NAMALWA (cell line): ENCODE measurements around the gene TMEM252.
A peak's percentile ranks its signal among the peaks of the same experiment; 100 is the strongest.

Source experiments
- DNase-seq: peaks from one replicate; pipeline ENCODE4 v3.0.0-alpha.2; 2015; ENCODE audit warnings: low spot score

The TMEM252 gene

DNA sequence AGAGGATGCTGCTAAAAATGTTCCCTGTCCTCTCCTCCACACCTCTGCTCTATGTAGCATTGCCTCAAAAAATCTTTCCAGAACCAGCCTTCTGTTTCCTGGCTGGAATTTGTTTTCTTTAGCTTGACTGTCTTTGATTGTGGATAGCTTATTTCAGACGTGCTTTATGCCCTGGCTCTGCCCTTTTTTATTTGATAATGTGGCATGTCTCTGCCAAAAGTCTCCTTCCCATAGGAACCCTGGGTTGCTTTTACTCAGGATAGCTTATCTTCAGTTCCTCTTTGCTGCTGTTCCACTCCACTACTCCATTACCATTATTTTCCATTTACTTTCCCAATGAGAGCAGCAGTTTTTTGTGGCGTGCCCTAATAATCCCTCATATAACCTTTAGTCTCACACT is 885 bp upstream of the TMEM252 start:
- DNase-seq, result no peak

DNA sequence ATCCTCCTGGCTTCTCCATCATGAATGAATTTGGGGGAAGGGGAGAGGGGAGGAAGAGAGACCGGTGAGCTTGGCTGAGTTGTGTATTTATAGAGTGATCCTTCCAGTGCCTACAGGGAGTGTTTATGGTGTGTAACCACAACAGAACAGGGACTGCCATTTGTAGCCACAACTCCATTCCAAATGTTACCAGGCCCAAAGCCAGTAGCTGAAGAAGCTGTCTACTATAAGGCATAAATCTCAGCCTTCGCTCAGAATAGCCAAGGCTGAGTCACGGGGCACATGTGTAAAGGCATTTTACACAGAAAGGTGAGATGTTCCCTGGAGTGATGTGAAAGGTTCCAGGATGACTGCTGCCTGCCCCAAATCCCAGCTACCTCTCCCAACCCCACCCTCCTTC is 2.5 kb downstream of the TMEM252 start:
- no peak for DNase-seq

DNA sequence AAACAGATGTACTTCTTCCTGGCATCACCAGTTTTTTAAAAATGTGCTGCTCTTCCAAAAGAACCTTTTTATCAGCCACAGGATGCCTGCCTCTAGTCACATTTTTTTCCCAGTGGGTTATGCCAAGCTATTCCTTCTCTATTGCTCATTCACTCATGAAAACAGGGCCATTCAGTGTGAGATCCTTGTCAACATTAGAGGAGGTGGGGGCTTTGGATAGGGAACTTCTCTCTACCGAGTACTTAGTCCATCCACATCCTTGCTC is 3.1 kb downstream of the TMEM252 start:
- DNase-seq, result no peak

GRCh38 chr9:68536876-68537615 is 3.6 kb downstream of the TMEM252 start:
- DNase-seq, result no peak

DNA sequence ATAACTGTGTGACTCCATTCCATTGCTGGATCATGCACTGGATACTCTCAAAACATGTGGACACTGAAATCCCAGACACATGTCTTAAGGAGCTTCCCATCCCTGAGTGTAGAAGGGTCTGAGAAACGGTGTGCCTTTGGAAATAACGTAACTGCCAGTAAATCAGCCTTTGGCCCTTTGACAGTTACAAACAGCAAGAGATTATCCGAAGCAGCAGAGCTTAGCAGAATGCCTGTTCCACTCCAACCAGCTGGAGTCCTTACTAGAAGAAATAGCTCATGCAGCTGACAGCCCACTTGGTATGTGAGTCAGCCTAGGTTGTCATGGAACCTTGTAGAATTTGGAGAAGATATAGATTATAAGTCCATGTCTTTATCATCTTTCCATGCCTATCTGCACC is 7.0 kb downstream of the TMEM252 start:
- no peak for DNase-seq

- DNase-seq, result no peak
These were observed 8.6 kb downstream of the TMEM252 start for GRCh38 chr9:68532131-68532530.

DNA sequence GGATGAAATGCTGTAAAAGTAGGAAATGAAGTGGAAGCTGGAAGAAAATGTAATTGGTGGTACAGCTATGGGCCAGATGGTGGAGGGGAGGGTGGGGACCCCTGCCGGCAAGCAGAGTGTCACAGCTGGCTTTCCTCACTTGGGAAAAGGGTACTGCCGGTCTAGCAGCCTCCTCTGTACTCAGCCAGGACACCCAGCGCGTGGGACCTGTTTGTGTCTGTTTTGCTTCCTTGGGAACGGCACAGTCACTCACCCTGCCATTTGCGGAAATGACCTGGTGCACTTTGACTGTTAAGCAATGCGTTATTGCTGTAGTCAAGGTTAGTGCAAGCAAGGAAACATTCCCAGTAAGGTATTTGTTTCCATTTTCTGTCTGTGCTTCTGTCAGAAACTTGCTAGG is 10.1 kb downstream of the TMEM252 start:
- no peak for DNase-seq

GRCh38 chr9:68523367-68523936 is 17.2 kb downstream of the TMEM252 start:
- no peak for DNase-seq

- DNase-seq, result no peak
These were observed 17.7 kb downstream of the TMEM252 start for GRCh38 chr9:68522954-68523353.

- DNase-seq, result no peak
These were observed 18.6 kb downstream of the TMEM252 start for GRCh38 chr9:68522131-68522530.

DNA sequence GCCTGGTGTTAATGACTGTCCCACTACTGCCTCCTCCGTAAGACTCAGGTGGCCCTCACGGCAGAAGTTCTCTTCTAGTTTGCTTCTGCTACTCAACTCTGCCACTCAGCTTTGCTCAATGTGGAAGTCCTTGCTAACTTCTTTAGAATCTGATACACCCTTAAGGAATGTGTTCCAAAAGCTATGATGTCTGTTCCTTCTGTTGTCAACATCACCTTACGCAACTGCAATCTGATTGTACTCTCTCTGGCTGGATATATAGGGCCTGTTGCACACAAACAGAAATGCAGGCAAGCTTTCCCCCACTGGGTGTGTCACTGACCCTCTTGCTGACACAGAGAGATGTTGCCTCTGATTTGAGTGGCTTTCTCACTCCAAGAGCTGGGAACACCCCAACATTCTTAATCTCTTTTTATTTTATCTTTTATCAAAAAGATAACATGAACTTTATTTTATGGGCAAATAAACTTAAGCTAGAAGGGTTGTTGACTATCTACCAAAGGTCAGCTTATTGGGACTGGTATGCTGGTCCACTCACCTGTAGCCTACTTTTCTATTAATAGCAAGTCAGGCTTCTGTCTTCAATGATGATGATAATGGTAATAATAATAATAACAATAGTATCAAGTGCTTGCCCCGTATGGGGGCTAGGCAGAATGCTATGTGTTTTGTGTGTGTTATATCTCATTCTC is 25.2 kb downstream of the TMEM252 start:
- DNase-seq, result no peak

- DNase-seq, result no peak
These were observed 26.7 kb downstream of the TMEM252 start for GRCh38 chr9:68513981-68514380.

- no peak for DNase-seq
These were observed 27.3 kb downstream of the TMEM252 start for GRCh38 chr9:68513385-68513784.

DNA sequence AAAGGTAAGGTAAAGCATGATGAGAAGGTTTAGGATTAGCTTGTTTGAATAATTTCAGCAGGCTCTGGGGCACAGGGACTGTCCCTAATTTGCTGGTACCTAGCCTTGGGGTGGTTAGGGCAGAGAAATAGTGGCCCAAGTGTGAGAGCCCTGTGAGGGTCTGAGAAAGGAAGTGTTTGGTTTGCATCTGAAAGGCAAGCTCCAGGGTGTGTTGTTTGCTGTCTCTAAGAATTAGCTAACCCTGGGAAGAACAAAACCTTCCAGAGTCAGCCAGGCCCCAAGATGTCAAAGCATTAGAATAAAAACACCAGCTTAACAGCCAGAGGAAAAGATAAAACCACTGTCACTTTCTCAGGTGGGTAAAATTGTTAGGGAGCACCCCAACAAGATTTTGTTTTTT is 31.0 kb downstream of the TMEM252 start:
- no peak for DNase-seq

GRCh38 chr9:68508547-68508946 is 32.1 kb downstream of the TMEM252 start:
- no peak for DNase-seq

DNA sequence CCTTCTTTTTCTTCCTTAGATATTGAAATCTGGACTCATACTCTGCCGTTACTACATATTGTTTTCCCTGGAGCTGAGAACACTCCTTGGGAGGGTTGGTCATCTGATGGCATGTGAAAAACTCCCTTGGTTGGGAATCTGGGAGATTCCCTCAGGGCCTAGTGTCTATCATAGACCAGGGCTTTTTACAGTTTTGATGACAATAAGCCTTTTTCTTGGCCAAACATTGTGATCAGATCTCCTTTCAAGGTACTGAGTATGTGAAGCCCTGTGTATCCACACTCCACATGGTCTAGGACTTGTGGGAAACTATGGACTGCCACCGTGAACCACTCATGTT is 32.9 kb downstream of the TMEM252 start:
- no peak for DNase-seq

GRCh38 chr9:68507130-68507805 is 33.4 kb downstream of the TMEM252 start:
- DNase-seq, result peak; percentile 60

GRCh38 chr9:68506551-68506950 is 34.1 kb downstream of the TMEM252 start:
- no peak for DNase-seq

DNA sequence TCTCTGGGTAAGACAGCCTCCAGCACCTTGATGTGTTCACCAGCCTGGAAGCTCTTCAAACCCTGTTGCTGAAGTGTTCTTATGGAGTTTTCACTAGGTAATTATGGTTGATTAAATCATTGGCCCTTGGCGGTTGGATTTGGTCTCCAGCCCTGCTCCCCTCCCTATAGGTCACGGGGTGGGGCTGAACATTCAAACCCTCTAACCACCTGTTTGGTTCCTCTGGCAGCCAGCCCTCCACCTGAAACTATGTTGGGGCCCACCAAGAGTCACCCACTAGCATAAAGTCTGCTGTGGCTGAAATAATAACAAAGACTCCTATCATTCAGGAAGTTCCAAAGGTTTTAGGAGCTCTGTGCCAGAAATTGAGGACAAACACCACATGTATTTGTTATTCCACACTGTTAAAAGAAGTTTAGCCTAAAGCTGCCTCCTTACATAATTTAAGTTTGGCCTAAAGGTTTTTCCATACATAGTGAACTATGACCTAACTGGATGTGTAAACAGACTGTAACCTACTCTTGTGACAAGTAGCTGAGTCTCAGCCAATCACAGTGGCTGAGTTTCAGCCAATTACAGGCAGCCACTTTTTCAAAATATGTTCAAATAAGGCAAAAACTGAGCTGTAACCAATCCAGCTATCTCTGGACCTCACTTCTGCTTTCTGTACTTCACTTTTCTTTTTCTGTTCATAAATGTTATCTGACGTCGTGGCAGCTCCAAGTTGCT is 34.8 kb downstream of the TMEM252 start:
- DNase-seq, result peak; percentile 40

DNA sequence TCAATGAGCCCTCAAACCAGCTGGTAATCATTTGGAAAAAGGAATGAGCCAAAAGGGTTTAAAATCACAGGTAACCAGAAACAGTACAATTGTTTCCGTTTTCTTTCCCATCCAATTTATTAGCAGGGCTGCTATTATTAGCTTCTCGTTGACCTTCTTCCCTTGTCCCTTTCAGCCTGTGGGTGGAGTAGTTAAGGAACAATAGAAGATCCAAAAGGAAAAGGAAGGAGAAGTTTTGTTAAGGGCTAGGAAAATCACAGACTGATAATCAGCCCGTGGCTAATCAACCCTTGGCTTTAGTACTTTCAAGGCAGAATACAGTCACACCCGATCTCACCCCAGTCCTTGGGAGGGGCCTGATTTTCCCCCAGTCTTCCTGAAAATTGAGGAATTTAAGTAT is 38.4 kb downstream of the TMEM252 start:
- no peak for DNase-seq

GRCh38 chr9:68500457-68501381 is 40.0 kb downstream of the TMEM252 start:
- no peak for DNase-seq

- DNase-seq, result no peak
These were observed 41.9 kb downstream of the TMEM252 start for GRCh38 chr9:68498816-68499215.
